ENCODE data around the gene PSAP.
"Not testable (repeated sequence)": the region's sequence is repeated elsewhere in the genome, so short reads cannot be mapped to it uniquely, and the experiment has no call there.

PSAP gene

DNA sequence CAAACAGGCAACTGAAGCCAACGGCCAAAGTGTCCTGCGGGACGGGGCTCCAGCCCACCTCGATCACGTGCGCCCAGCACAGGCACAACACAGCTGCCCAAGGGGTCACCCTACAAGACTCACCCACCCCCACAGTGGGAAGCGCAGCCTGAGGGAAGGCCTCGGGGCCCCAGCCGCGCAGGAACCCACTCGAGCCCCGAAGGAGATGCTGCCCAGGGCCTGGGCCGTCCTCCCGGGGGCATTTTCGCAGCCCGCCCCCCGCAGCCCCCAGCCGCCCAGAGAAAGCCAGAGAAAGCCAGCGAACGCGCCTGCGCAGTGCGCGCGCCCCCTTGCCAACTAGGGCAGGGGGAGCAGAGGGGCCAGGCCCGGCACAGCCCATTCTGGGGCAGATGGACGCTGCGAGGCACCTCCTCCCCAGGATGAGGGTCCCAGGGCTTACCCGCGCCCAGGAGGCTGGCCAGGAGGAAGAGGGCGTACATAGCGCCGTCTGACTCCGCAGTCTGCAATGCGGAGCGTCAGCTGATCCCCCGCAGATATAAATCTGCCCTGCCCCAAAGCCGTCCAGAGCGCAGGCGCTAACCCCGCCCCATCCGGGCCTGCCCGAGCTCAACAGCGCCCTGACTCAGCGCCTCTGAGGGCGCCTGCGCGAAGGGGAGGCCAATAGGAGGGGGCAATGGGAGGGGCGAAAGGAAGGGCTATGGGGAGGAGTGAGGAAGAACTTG is at the start of gene PSAP:
Gene PSAP (minus strand): TSS at position 509 of the 722 bp plus-strand sequence. CDS start 30 bp downstream, at position 479.
- DNase-seq (ENCODE audit: low read depth) = peak; percentile 98

- DNase-seq (ENCODE audit: low read depth) = no peak
Measured at GRCh38 chr10:71900441-71901180, 49.6 kb upstream of the PSAP start.

- DNase-seq (ENCODE audit: low read depth) = no peak
Measured at GRCh38 chr10:71899665-71900412, 48.8 kb upstream of the PSAP start.

- DNase-seq (ENCODE audit: low read depth) = not testable (repeated sequence)
Measured at GRCh38 chr10:71898346-71898745, 47.3 kb upstream of the PSAP start.

DNA sequence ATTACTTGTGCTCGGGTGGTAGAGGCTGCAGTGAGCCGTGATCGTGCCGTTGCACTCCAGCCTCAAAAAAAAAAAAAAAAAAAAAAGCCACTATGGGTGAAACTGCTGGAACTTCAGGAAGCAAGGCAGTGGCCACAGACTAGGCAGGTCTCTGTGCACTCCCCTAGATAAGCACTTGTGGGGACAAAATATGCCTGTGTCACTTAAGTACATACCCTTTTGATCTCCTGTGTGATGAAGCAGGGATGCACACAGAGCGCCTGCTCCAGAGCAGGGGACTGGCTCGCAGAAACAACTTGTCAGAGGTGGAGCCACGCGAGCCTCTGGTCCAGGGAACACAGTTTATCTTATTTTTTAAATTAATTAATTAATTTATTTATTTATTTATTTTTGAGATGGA is 42.9 kb upstream of the PSAP start:
- no peak for DNase-seq (ENCODE audit: low read depth)

GRCh38 chr10:71893258-71893815 is 42.3 kb upstream of the PSAP start:
- no peak for DNase-seq (ENCODE audit: low read depth)

GRCh38 chr10:71891437-71891836 is 40.4 kb upstream of the PSAP start:
- DNase-seq (ENCODE audit: low read depth) = no peak

- no peak for DNase-seq (ENCODE audit: low read depth)
Measured at GRCh38 chr10:71889388-71889987, 38.4 kb upstream of the PSAP start.

DNA sequence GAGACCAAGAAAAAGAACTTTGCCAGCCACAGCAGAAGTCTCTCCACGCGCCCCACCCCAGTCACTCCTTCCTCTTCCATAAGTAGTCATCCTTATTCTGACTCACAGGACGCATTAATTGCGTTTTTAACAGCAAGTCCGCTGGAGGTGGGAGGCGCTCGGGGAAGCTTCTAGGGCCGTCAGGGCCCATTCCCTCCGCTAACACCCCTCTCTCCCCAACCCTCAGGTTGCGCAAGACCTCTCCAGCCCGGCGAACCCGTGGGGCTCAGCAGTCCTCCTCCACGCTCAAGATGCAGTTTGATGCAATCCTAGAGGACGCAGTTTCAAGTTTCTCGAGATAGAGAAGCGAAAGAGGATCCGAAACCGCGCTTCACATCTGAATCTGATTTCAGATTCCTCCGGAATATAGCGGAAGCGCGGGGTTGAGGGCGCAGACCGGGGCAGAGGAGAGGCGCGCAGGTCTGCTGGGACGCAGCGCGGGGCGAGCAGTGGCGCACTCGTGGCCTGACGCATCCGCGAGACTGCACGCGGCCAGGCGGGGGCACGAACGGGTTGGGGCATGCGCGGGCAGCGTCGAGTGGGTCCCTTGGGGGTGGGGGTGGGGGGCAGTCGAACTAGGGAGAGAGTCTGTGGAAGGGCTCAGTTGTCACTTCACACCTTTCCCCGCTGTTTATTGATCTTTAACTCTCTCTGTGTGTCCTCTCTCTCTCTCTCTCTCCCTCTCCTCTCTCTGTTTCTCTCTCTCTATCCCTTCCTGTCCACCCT is 37.8 kb upstream of the PSAP start:
- peak; percentile 78 for DNase-seq (ENCODE audit: low read depth)

DNA sequence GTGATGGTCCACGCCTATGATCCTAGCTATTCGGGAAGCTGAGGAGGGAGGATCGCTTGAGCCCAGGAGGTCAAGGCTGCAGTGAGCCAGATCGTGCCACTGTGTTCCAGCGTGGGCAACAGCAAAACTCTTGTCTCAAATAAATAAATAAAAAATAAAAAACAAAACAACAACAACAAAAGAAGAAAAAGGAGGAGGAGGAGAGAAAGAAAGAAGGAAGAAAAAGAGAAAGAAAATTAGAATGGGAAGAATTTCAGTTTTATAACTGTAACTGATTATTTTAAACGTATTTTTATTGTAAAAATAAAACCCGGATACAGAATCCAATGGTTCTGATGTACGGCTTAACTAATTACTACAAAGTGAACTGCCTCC is 37.2 kb upstream of the PSAP start:
- no peak for DNase-seq (ENCODE audit: low read depth)

DNA sequence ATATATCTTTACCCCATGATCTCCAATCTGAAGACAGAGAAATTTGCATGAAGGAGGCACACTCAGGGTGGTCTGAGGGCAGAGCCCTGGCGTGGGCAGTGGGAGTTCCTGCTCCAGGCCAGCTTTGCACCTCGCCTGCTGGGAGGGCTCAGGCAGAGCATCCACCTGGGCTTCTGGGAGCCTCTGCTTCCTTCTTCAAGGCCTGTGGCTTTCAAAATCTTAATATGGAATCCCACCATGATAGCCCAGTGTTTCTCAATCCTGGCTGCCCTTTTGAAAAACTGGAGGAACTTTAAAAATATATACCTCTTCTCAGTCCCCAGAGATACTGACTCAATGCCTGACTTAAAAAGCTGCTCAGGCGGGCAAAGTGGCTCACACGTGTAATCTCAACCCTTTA is 36.7 kb upstream of the PSAP start:
- no peak for DNase-seq (ENCODE audit: low read depth)

- no peak for DNase-seq (ENCODE audit: low read depth)
Measured at GRCh38 chr10:71882813-71883659, 32.0 kb upstream of the PSAP start.

DNA sequence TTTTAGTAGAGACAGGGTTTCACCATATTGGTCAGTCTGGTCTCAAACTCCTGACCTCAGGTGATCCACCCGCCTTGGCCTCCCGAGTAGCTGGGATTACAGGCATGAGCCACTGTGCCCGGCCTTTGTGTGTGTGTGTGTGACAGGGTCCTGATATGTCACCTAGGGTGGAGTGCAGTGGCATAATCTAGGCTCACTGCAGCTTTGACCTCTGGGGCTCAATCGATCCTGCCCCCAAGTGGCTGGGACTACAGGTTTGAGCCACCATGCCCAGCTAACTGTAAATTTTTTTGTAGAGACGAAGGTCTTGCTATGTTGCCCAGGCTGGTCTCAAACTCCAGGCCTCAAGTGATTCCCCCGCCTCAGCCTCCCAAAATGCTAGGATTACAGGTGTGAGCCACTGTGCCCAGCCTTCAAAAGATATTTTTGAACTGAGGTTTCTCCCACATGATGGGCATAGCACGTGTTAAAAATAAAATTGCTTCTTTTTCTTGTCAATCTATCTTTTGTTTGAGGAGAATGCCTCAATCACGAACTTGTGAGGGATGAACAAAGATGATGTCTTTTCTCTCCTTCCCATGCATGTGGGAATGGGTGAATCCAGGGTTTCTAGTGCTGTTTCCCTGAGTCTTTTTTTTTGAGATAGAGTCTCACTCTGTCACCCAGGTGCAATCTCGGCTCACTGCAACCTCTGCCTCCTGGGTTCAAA is 30.8 kb upstream of the PSAP start:
- DNase-seq (ENCODE audit: low read depth) = no peak

DNA sequence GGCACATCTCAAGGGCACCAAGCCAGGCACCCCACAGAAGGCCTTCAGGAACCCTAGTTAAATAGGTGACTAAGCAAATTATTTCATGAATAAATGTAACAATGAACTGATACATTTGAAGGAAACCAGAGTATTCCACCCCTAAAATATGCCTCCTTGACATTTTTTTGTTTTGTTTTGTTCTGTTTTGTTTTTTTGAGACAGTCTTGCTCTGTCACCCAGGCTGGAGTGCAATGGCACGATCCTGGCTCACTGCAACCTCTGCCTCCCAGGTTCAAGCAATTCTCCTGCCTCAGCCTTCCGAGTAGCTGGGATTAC is 30.2 kb upstream of the PSAP start:
- DNase-seq (ENCODE audit: low read depth) = not testable (repeated sequence)

DNA sequence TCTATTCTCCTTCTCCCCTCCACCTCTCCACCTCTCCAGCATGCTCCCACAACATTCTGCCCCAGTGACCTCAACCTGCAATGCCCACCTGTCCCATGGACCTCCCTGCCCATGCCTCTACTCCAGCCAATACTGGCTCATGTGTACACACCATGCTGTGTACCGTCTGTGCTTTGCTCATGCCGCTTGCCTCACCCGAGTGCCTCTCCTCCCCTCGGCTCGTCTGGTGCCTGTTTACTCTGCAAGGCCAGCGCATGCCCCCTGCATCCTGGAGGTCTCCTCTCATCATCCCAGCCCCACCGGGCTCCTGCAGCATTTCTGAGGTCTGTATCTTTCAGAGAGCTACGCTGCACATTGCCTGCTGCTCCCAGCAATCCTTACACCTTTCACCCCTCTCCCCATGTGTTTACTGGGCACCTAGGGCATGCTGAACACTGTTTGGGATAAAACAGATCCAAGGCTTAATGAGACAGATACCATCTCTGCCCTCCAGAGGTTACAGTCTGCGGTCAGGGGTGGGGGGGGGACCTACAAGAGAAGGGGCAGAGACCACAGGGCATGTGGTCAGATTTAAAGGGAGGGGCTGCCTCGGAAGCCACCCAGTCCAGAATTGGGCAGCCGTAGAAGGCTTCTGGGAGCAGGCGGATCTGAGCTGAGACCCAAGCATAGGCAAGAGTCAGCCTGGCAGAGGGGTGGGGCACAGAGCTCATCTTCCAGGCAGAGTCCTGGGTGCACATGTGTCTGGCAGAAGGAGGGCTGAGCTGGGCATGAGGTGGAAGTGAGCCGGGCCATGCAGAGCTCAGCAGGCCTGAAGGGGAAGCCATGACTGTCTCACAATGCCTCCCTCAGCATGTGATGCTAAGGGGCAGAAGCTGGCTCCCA is 29.6 kb upstream of the PSAP start:
- DNase-seq (ENCODE audit: low read depth) = no peak

- DNase-seq (ENCODE audit: low read depth) = no peak
Measured at GRCh38 chr10:71878327-71879034, 27.4 kb upstream of the PSAP start.

DNA sequence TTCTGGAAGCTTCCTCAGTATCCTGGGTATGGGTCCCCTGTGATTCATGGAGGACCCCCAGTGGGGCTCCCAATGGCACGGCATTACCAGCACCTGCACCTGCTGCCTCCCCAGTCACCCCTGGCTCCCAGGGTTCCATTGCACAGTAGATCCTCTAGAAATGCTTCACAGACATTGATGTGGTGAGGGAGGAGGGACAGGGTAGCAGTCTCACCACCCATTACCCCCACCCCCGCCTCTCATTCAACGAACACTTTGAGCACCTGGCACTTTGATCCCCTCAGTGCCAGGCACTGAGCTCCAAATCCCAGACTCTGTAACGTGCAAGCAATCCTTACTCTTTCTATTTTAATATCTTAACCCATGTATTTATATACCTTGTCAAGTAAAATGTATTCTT is 26.8 kb upstream of the PSAP start:
- no peak for DNase-seq (ENCODE audit: low read depth)

- DNase-seq (ENCODE audit: low read depth) = not testable (repeated sequence)
Measured at GRCh38 chr10:71874680-71875354, 23.8 kb upstream of the PSAP start.
